Body of pancreas (tissue), 4 donors: ENCODE results near the gene MYLIP. TPM values are rescaled to one million over a fixed set of nuclear protein-coding genes. Genes with fewer than 3 reads are reported as not detected.

Source experiments
- ATAC-seq: fragments of 150-250 bp; one replicate; pipeline ENCODE4 v1.9.1; 2016
- DNase-seq, 4 donors: peaks; one replicate each; pipeline ENCODE4 v3.0.0-alpha.2; 2019
- H3K27ac ChIP-seq, 4 donors: fragments of 200-600 bp; sonication (generic); 1 replicate in 3 of 4; 2 replicates in 1 of 4; pipeline versions ENCODE4 v1.5.1 to v1.6.1; 2016 to 2019; ENCODE audit warnings: mild to moderate bottlenecking in 1 of 4, mixed read lengths in 1 of 4, moderate library complexity in 1 of 4
- H3K27me3 ChIP-seq, 2 donors: fragments of 200-600 bp; sonication (generic); one replicate each; pipeline ENCODE4 v1.6.0; 2016; ENCODE audit warnings: mild to moderate bottlenecking in 1 of 2
- H3K36me3 ChIP-seq, 2 donors: fragments of 200-600 bp; sonication (generic); replicated peaks in 1 of 2; 2 replicates each; pipeline ENCODE4 v1.5.1; 2016; ENCODE audit warnings: low read depth in 2 of 2; ENCODE audit not compliant: insufficient read depth in 1 of 2
- H3K4me1 ChIP-seq: fragments of 200-600 bp; sonication (generic); one replicate; pipeline ENCODE4 v1.6.0; 2016
- H3K4me3 ChIP-seq, 2 donors: fragments of 200-600 bp; sonication (generic); 1 replicate in 1 of 2; 2 replicates in 1 of 2; pipeline ENCODE4 v1.5.1; 2016 to 2019
- H3K9me3 ChIP-seq, 3 donors: fragments of 200-600 bp; sonication (generic); 1 replicate in 2 of 3; 2 replicates in 1 of 3; pipeline ENCODE4 v1.5.1; 2016
- POLR2A ChIP-seq, 3 donors: fragments of 450-650 bp; IDR thresholded peaks; one replicate each; pipeline ENCODE4 v1.6.1; 2016; ENCODE audit warnings: antibody characterized with exemption in 3 of 3, mild to moderate bottlenecking in 2 of 3
- WGBS, 2 donors: methylation state at CpG; one replicate each; pipeline ENCODE4 v1.1.5; 2017; 5-methylcytosine and 5-hydroxymethylcytosine counted together
- intact Hi-C: fragments of 100-400 bp; cut with DNase I; formaldehyde crosslinking; loops from one replicate; pipeline ENCODE4 v1.15.1; 2023
- total RNA-seq, 2 donors: library from RNA; depleted of rRNA; stranded (reverse); fragments of >200 nt; gene quantifications; one replicate each; pipeline ENCODE4 v1.1.0, GENCODE V29; 2016
- TF ChIP-seq, protein P1 (sequence below), 7 experiments: fragments of 450-650 bp in 4 of 7; fragments of 200-600 bp in 3 of 7; sonication (generic) in 3 of 7; IDR thresholded peaks; one replicate each; pipeline ENCODE4 v1.5.1; 2016 to 2019; ENCODE audit warnings: antibody characterized with exemption in 7 of 7

MYLIP gene
- total RNA-seq, 2 donors from 2014 or later = 13.2 to 28.7 TPM

DNA sequence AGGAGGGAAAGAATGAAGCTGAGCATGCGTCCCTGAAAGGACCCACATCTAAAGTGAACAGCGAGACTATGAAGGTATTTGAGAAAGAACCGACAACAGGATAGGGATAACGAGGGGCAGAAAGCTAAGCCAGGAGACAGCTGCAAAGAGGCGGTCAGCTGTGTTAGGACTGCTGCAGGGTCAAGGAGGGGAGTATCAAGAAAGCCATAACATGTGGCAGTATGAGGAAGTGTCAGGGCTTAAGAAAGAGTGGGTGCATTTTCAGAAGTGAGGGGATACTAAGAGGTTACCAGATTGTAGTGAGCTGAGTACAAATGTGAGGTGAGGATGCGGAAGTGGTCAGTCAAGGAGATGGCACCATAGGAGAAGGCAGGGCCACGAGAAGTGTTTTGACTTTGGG, 21.2 kb downstream of the MYLIP start:
- 91 to 96% methylated on average over 7 of the region's 7 CpGs for WGBS, 2 donors

DNA sequence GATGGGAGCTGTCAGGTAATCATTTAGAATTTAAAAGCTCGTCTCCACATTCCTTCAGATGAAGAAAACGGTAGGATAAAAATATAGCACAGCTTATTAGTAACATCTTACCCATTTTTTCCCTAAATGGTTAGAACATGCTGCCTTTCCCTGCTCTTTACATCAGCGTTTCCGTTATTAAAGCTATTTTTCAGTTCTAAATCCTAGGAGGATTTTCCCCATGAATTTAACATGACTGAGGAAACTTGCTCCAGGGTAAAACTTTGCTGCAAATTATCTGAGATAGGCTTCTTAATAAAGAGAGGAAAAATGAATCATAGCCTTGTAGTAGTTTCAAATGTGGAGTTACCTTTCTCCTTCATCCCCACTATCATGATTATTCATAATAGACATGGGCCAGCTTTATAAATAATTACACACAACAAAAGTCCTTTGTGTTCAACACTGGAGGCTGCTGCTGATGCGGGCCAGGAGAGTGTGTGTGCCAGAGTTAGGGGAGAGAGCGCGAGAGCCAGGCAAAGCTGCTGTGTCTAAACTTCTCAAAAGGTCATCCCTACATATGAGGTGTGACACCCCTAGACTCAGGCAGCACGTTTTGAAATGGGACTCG, 24.4 kb downstream of the MYLIP start:
- Histone ChIP-seq H3K27ac (no peak overlapping the region), H3K4me1 (peaks cover 6% of the 10 kb centered on the region), H3K4me3 (no peak overlapping the region), H3K27me3 (no peaks in the 10 kb centered on the region), H3K36me3 (no peaks in the 10 kb centered on the region), H3K9me3 (no peaks in the 10 kb centered on the region)
- 73 to 77% methylated on average over 9 of the region's 9 CpGs for WGBS, 2 donors
- TF ChIP-seq POLR2A (IDR thresholded peaks at IDR 0.05) = no peak
- TF ChIP-seq, protein P1, sequence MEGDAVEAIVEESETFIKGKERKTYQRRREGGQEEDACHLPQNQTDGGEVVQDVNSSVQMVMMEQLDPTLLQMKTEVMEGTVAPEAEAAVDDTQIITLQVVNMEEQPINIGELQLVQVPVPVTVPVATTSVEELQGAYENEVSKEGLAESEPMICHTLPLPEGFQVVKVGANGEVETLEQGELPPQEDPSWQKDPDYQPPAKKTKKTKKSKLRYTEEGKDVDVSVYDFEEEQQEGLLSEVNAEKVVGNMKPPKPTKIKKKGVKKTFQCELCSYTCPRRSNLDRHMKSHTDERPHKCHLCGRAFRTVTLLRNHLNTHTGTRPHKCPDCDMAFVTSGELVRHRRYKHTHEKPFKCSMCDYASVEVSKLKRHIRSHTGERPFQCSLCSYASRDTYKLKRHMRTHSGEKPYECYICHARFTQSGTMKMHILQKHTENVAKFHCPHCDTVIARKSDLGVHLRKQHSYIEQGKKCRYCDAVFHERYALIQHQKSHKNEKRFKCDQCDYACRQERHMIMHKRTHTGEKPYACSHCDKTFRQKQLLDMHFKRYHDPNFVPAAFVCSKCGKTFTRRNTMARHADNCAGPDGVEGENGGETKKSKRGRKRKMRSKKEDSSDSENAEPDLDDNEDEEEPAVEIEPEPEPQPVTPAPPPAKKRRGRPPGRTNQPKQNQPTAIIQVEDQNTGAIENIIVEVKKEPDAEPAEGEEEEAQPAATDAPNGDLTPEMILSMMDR (IDR thresholded peaks at IDR 0.05) = no peak
- no peak for ATAC-seq
- DNase-seq = no peak
- intact Hi-C loops = no loop called here

More for the DNA sequence above, 21.2 kb downstream of the MYLIP start:
- intact Hi-C loops = no loop called here
- DNase-seq (no peak), ATAC-seq (no peak)
- H3K9me3 ChIP-seq = no peaks in the 10 kb centered on the region
- no peaks in the 10 kb centered on the region for H3K27me3 ChIP-seq
- peaks cover 2 to 4% of the 10 kb centered on the region in 2 donors for H3K36me3 ChIP-seq
- H3K4me1 ChIP-seq = peaks cover 35% of the 10 kb centered on the region
- H3K4me3 ChIP-seq = no peak overlapping the region
- no peak for TF ChIP-seq POLR2A (IDR thresholded peaks at IDR 0.05)
- TF ChIP-seq, protein P1 (IDR thresholded peaks at IDR 0.05) = no peak
- no peak overlapping the region for H3K27ac ChIP-seq

DNA sequence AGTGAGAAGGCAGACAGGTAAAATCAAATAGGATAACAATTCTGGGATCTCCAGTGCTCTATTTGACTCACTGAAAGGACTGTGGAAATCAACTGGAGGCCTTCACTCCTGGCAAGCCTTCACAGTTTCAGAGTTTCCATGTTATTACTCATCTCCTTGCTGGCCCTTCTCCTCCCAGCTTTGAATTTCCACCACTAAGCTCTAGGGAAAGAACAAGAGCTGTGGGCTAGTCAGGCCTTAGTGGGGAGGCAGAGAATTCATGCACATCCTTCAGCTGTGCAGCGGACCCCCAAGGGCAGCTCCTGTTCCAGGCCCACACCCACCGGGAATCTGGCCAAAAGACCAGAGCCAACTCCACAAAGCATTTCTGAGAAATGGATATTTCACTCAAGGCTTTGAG, 26.0 kb downstream of the MYLIP start:
- ATAC-seq (no peak), DNase-seq (peak in 1 of 4 donors; percentile 16)
- intact Hi-C loops = no loop called here
- H3K4me1 ChIP-seq = no peaks in the 10 kb centered on the region
- no peak for TF ChIP-seq POLR2A (IDR thresholded peaks at IDR 0.05)
- TF ChIP-seq, protein P1 (IDR thresholded peaks at IDR 0.05) = no peak
- H3K27me3 ChIP-seq = no peaks in the 10 kb centered on the region
- WGBS, 2 donors = 86 to 93% methylated on average over 2 of the region's 2 CpGs
- H3K4me3 ChIP-seq = no peak overlapping the region
- no peaks in the 10 kb centered on the region for H3K36me3 ChIP-seq
- H3K27ac ChIP-seq = no peak overlapping the region
- no peaks in the 10 kb centered on the region for H3K9me3 ChIP-seq

DNA sequence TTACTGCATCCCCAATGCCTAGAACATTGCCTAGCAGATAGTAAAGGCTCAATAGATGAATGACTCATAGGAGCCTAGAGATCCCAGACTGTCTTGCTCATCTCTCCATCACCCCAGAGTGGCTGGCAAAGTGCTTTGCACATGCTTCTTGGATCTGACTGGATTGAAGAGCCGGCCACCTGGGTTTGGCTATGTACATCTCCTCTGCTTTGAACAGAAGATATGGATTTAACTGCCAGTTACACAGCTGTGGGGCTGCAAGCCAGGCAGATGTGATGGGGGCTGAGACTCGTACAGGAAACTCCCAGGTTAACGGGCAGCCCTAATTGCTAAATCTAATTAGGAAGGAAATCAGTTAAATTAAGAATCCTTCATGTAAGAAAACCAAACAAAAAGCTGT, 28.6 kb downstream of the MYLIP start:
- 52 to 63% methylated on average over 3 of the region's 3 CpGs for WGBS, 2 donors

More for the DNA sequence above, 28.6 kb downstream of the MYLIP start:
- Histone ChIP-seq H3K4me3 (no peak overlapping the region), H3K27ac (no peak overlapping the region), H3K36me3 (no peaks in the 10 kb centered on the region), H3K4me1 (no peaks in the 10 kb centered on the region), H3K27me3 (no peaks in the 10 kb centered on the region), H3K9me3 (no peaks in the 10 kb centered on the region)
- intact Hi-C loops = no loop called here
- ATAC-seq (no peak), DNase-seq (no peak)
- TF ChIP-seq, protein P1 (IDR thresholded peaks at IDR 0.05) = no peak
- no peak for TF ChIP-seq POLR2A (IDR thresholded peaks at IDR 0.05)
